ENCODE results near the gene NOL4L. TPM values are rescaled to one million over a fixed set of nuclear protein-coding genes. Genes with fewer than 3 reads are reported as not detected.

Gene NOL4L
- total RNA-seq, 1 donor from 2014 or later: 19.7 TPM

GRCh38 chr20:32583581-32584070 lies 1.5 kb downstream of the NOL4L start:
- TF ChIP-seq CTCF (IDR thresholded peaks at IDR 0.05): no peak
- H3K27me3 ChIP-seq: peaks cover 11% of the 10 kb centered on the region
- intact Hi-C loops (cut with DNase I): no loop called here
- DNase-seq: no peak
- H3K27ac ChIP-seq: no peak overlapping the region
- no peak for ATAC-seq
- no peaks in the 10 kb centered on the region for H3K36me3 ChIP-seq
- peak overlapping the region; percentile 60 for H3K4me3 ChIP-seq
- no peaks in the 10 kb centered on the region for H3K9me3 ChIP-seq
- no peaks in the 10 kb centered on the region for H3K4me1 ChIP-seq

GRCh38 chr20:32582659-32583580 lies 2.2 kb downstream of the NOL4L start:
- intact Hi-C loops (cut with DNase I): no loop called here
- Histone ChIP-seq H3K4me3 (peak overlapping the region; percentile 60), H3K4me1 (no peaks in the 10 kb centered on the region), H3K27ac (no peak overlapping the region), H3K36me3 (no peaks in the 10 kb centered on the region), H3K9me3 (no peaks in the 10 kb centered on the region), H3K27me3 (peaks cover 11% of the 10 kb centered on the region)
- TF ChIP-seq CTCF (IDR thresholded peaks at IDR 0.05): no peak
- ATAC-seq (peak; percentile 12), DNase-seq (no peak)

- no peak for ATAC-seq
- Histone ChIP-seq H3K9me3 (no peaks in the 10 kb centered on the region), H3K4me3 (peak overlapping the region; percentile 60), H3K4me1 (no peaks in the 10 kb centered on the region), H3K27me3 (peaks cover 11% of the 10 kb centered on the region), H3K36me3 (no peaks in the 10 kb centered on the region), H3K27ac (no peak overlapping the region)
- no peak for DNase-seq
- intact Hi-C loops (cut with DNase I): no loop called here
- no peak for TF ChIP-seq CTCF (IDR thresholded peaks at IDR 0.05)
Measured at GRCh38 chr20:32581839-32582658, 3.1 kb downstream of the NOL4L start.

- intact Hi-C loops (cut with DNase I): no loop called here
- no peak overlapping the region for H3K4me3 ChIP-seq
- ATAC-seq (peak; percentile 11), DNase-seq (no peak)
- no peak overlapping the region for H3K27ac ChIP-seq
- peaks cover 6% of the 10 kb centered on the region for H3K27me3 ChIP-seq
- H3K4me1 ChIP-seq: no peaks in the 10 kb centered on the region
- no peaks in the 10 kb centered on the region for H3K36me3 ChIP-seq
- TF ChIP-seq CTCF (IDR thresholded peaks at IDR 0.05): no peak
- H3K9me3 ChIP-seq: no peaks in the 10 kb centered on the region
Measured at GRCh38 chr20:32580970-32581838, 3.9 kb downstream of the NOL4L start.
